GM23338 (cell line): ENCODE measurements around the gene CCDC167.

Experiments
- CTCF ChIP-seq, 2 experiments: fragments of 200-600 bp in 1 of 2; sonication (generic) in 1 of 2; conservative IDR thresholded peaks; 2 replicates each; pipeline versions ENCODE4 v1.5.1 to v1.6.1; 2016 to 2017; ENCODE audit warnings: antibody characterized with exemption in 2 of 2, low read depth in 2 of 2, mild to moderate bottlenecking in 2 of 2, moderate library complexity in 1 of 2
- EZH2 ChIP-seq: fragments of 200-600 bp; sonication (generic); IDR thresholded peaks from one replicate; pipeline ENCODE4 v1.8.0; 2017; ENCODE audit warnings: antibody characterized with exemption, mild to moderate bottlenecking, low read depth; ENCODE audit not compliant: unreplicated experiment
- EZH2phosphoT487 ChIP-seq: fragments of 200-600 bp; sonication (generic); IDR thresholded peaks from one replicate; pipeline ENCODE4 v1.8.1; 2018; ENCODE audit warnings: antibody characterized with exemption; ENCODE audit not compliant: unreplicated experiment
- JUNB ChIP-seq: IDR thresholded peaks from one replicate; pipeline ENCODE4 v1.6.1; 2016; ENCODE audit warnings: antibody characterized with exemption; ENCODE audit not compliant: unreplicated experiment
- POLR2AphosphoS5 ChIP-seq: IDR thresholded peaks from 2 replicates; pipeline ENCODE4 v1.6.1; 2016; ENCODE audit warnings: antibody characterized with exemption, low read depth
- REST ChIP-seq: IDR thresholded peaks from one replicate; pipeline ENCODE4 v1.6.1; 2018; ENCODE audit warnings: antibody characterized with exemption; ENCODE audit not compliant: unreplicated experiment

GRCh38 chr6:37516076-37516919, 16.6 kb upstream of the CCDC167 start:
- TF ChIP-seq EZH2phosphoT487, result no peak
- TF ChIP-seq CTCF (conservative IDR thresholded peaks at IDR 0.05; ENCODE audit: low read depth in 2 of 2), result no peak
- TF ChIP-seq EZH2, result no peak
- no peak for TF ChIP-seq POLR2AphosphoS5
- no peak for TF ChIP-seq JUNB
- TF ChIP-seq REST, result no peak
